Activated CD8-positive, alpha-beta T cell treated with anti-CD3 and anti-CD28 coated beads for 36 hours (primary cell): Measurements from ENCODE around the gene ATP2B1. TPM values are rescaled to one million over a fixed set of nuclear protein-coding genes. Genes with fewer than 3 reads are reported as not detected.
"Not testable (repeated sequence)": the region's sequence is repeated elsewhere in the genome, so short reads cannot be mapped to it uniquely, and the experiment has no call there.

Experiments
- ATAC-seq: fragments of 200-7000 bp; cut with Tn5 transposase; one replicate; pipeline ENCODE4 v1.10.0; 2021; ENCODE audit warnings: mild to moderate bottlenecking, moderate library complexity
- CTCF ChIA-PET: fragments of 350-600 bp; sonication (Branson Sonifier 250); formaldehyde crosslinking; loops from one replicate; lab custom pipeline; 2021; ENCODE audit warnings: antibody characterized with exemption; lab: Charles Lee
- POLR2A ChIA-PET: fragments of 350-600 bp; sonication (Branson Sonifier 250); formaldehyde crosslinking; loops from one replicate; lab custom pipeline; 2021; ENCODE audit warnings: antibody characterized with exemption; lab: Charles Lee
- DNase-seq: peaks from one replicate; pipeline ENCODE4 v3.0.0-alpha.2; 2020
- H3K27ac Mint-ChIP-seq: one replicate; pipeline ENCODE4 v1.8.0; 2021; ENCODE audit warnings: mild to moderate bottlenecking, mixed read lengths
- H3K27me3 Mint-ChIP-seq: one replicate; pipeline ENCODE4 v1.8.0; 2021; ENCODE audit warnings: mixed read lengths
- H3K36me3 Mint-ChIP-seq: one replicate; pipeline ENCODE4 v1.8.0; 2021; ENCODE audit warnings: low read depth, mixed read lengths
- H3K4me1 Mint-ChIP-seq: one replicate; pipeline ENCODE4 v1.8.0; 2021; ENCODE audit warnings: low read depth, mixed read lengths
- H3K4me3 Mint-ChIP-seq: one replicate; pipeline ENCODE4 v1.8.0; 2021; ENCODE audit warnings: mild to moderate bottlenecking, moderate library complexity, mixed read lengths
- H3K9me3 Mint-ChIP-seq: one replicate; pipeline ENCODE4 v1.8.0; 2021; ENCODE audit warnings: mixed read lengths
- CTCF ChIP-seq: fragments of 200-600 bp; IDR thresholded peaks from one replicate; pipeline ENCODE4 v1.8.0; 2022; ENCODE audit warnings: antibody characterized with exemption, mild to moderate bottlenecking
- intact Hi-C: fragments of 100-400 bp; cut with micrococcal nuclease; formaldehyde crosslinking; loops from one replicate; pipeline ENCODE4 v1.10.0; 2022
- total RNA-seq, 2 experiments: library from RNA; stranded (reverse); gene quantifications; one replicate each; pipeline ENCODE4 v1.2.3, GENCODE V29; 2021

The ATP2B1 gene
- total RNA-seq, 2 experiments from 2014 or later = 20.8 to 26.2 TPM

GRCh38 chr12:89698607-89699006 lies 10.0 kb downstream of the ATP2B1 start:
- Mint-ChIP-seq H3K4me1 (peaks cover 68% of the 10 kb centered on the region), H3K27me3 (no peaks in the 10 kb centered on the region), H3K4me3 (no peak overlapping the region), H3K27ac (no peak overlapping the region), H3K36me3 (peaks cover 5% of the 10 kb centered on the region), H3K9me3 (no peaks in the 10 kb centered on the region)
- ChIA-PET CTCF (interaction anchor here (0.8 to 0.9 kb wide), 2 partner anchors 9 to 159 kb away, joined by 3 read pairs; no protein-coding TSS in a partner anchor), POLR2A (interaction anchor here (2.9 kb wide), 1 partner anchor 10 kb away, joined by 11 read pairs; the partner anchor contains the start of gene ATP2B1)
- TF ChIP-seq CTCF = no peak
- no peak for ATAC-seq
- DNase-seq = no peak
- intact Hi-C loops = no loop called here

- H3K4me3 Mint-ChIP-seq, ATAC-seq, H3K36me3 Mint-ChIP-seq, DNase-seq, H3K9me3 Mint-ChIP-seq, H3K27me3 Mint-ChIP-seq, intact Hi-C loops, H3K27ac Mint-ChIP-seq, CTCF ChIA-PET, POLR2A ChIA-PET: not testable (repeated sequence)
- H3K4me1 Mint-ChIP-seq = peaks cover 70% of the 10 kb centered on the region
Observed at GRCh38 chr12:89697728-89698127, 10.9 kb downstream of the ATP2B1 start.

GRCh38 chr12:89697296-89697695 lies 11.3 kb downstream of the ATP2B1 start:
- no peak overlapping the region for H3K27ac Mint-ChIP-seq

GRCh38 chr12:89695830-89696229 lies 12.8 kb downstream of the ATP2B1 start:
- ChIA-PET CTCF (interaction anchor here (0.9 to 1.0 kb wide), 2 partner anchors 161 to 234 kb away, joined by 3 read pairs; no protein-coding TSS in a partner anchor), POLR2A (interaction anchor here (1.0 to 1.1 kb wide), 2 partner anchors 10 to 348 kb away, joined by 3 read pairs; no protein-coding TSS in a partner anchor)
- Mint-ChIP-seq H3K4me3 (no peak overlapping the region), H3K27ac (no peak overlapping the region), H3K4me1 (peaks cover 65% of the 10 kb centered on the region), H3K36me3 (peaks cover 9% of the 10 kb centered on the region), H3K9me3 (no peaks in the 10 kb centered on the region), H3K27me3 (no peaks in the 10 kb centered on the region)
- no peak for TF ChIP-seq CTCF
- intact Hi-C loops = no loop called here
- ATAC-seq = no peak
- DNase-seq = no peak

More at GRCh38 chr12:89697296-89697695, 11.3 kb downstream of the ATP2B1 start:
- DNase-seq (no peak), ATAC-seq (no peak)
- H3K36me3 Mint-ChIP-seq = peaks cover 5% of the 10 kb centered on the region
- no peaks in the 10 kb centered on the region for H3K27me3 Mint-ChIP-seq
- ChIA-PET CTCF (interaction anchor here (0.9 kb wide), 1 partner anchor 13 kb away, joined by 3 read pairs; no protein-coding TSS in a partner anchor), POLR2A (no interaction called here)
- H3K4me1 Mint-ChIP-seq = peaks cover 66% of the 10 kb centered on the region
- TF ChIP-seq CTCF = no peak
- no peak overlapping the region for H3K4me3 Mint-ChIP-seq
- no peaks in the 10 kb centered on the region for H3K9me3 Mint-ChIP-seq
- intact Hi-C loops = no loop called here

GRCh38 chr12:89695100-89695499 lies 13.5 kb downstream of the ATP2B1 start:
- peaks cover 9% of the 10 kb centered on the region for H3K36me3 Mint-ChIP-seq
- DNase-seq = no peak
- intact Hi-C loops = no loop called here
- H3K27me3 Mint-ChIP-seq = no peaks in the 10 kb centered on the region
- POLR2A ChIA-PET = interaction anchor here (1.0 to 1.1 kb wide), 2 partner anchors 11 to 347 kb away, joined by 3 read pairs; no protein-coding TSS in a partner anchor
- ATAC-seq = no peak
- H3K4me1 Mint-ChIP-seq = peaks cover 63% of the 10 kb centered on the region
- no peak overlapping the region for H3K4me3 Mint-ChIP-seq
- H3K27ac Mint-ChIP-seq = no peak overlapping the region
- CTCF ChIA-PET = interaction anchor here (0.8 to 1.0 kb wide), 2 partner anchors 11 to 233 kb away, joined by 3 read pairs; no protein-coding TSS in a partner anchor
- no peaks in the 10 kb centered on the region for H3K9me3 Mint-ChIP-seq
- TF ChIP-seq CTCF = no peak
